Measurements from ENCODE around the gene SHOC2.
"Not testable (repeated sequence)": the region's sequence is repeated elsewhere in the genome, so short reads cannot be mapped to it uniquely, and the experiment has no call there.

Gene SHOC2

DNA sequence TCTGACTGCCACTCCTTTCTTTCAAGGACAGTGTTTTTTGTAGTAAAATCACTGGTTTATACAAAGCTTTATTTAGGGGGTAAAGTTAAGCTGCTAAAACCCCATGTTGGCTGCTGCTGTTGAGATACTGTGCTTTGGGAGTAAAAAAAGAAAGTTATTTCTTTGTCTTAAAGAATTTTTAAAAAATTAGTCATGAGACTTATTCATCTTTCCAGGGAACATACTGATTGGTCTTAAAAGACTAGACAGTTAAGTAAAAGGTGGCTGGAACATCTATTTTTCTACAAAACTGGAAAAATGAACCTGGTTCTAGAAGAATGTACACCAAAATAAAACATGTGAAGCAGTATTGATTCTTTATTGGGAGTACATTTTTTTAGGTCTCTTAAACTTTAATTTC, 21.0 kb upstream of the SHOC2 start:
- in situ Hi-C loops (cut with HindIII; ENCODE audit: low pct_ligation_motif_present, low pct_unique_long_range_greater_than_20kb, low sequenced_read_pairs), result no loop called here
- DNase-seq, result no peak

DNA sequence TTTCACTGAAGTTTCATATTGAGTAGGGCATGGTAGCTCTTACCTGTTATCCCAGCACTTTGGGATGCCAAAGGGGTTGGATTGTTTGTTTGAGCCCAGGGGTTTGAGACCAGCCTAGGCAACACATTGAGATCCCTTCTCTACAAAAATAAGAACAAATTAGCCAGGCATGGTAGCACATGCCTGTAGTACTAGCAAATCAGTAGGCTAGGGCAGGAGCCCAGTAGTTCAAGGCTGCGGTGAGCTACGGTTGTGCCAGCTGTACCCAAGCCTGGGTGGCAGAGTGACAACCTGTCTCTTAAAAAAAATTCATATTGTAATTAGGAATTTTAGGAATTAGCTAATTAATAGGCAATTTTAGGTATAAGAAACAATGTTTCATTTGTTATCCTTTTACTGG, 18.4 kb upstream of the SHOC2 start:
- no peak for DNase-seq
- in situ Hi-C loops (cut with HindIII; ENCODE audit: low pct_ligation_motif_present, low pct_unique_long_range_greater_than_20kb, low sequenced_read_pairs), result no loop called here

DNA sequence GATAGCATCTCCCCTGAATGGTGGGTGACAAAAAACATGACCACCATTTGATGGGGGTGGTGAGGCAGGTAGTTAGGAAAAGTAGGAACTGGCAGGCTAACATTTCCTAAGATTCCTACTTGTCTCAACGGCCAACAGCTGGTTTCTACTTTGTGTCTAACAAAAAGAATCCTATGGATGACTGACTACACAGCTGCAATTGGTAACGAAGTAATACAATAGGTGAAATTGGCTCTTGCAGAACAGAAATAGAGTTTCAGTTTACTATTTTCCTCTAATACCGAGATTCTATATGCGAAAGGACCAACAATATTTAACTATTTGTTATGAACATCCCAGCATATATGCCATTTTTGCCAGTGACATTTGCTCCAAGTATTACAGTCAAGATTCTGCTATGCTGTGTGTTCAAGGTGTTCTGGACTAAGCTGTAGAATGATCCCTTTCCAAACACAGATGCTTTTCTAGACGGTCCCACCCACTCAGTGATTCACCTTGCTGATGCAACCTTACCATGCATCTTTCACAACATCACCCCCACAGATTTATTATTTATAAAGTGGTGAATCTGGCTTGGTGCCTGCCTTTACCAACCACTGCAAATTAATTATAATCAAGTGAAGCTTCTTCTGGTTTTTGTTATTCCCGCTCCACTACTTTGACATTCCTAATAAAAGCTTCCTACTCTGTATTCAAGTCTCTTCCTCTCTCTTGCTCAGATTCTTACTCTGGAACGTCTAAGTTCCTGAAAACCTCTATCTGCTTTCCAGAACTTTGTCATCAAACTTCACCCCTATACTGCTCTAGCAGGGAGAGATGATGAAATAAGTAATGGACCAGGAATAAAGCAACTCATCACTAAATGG, 17.2 kb upstream of the SHOC2 start:
- in situ Hi-C loops (cut with HindIII; ENCODE audit: low pct_ligation_motif_present, low pct_unique_long_range_greater_than_20kb, low sequenced_read_pairs), result no loop called here

DNA sequence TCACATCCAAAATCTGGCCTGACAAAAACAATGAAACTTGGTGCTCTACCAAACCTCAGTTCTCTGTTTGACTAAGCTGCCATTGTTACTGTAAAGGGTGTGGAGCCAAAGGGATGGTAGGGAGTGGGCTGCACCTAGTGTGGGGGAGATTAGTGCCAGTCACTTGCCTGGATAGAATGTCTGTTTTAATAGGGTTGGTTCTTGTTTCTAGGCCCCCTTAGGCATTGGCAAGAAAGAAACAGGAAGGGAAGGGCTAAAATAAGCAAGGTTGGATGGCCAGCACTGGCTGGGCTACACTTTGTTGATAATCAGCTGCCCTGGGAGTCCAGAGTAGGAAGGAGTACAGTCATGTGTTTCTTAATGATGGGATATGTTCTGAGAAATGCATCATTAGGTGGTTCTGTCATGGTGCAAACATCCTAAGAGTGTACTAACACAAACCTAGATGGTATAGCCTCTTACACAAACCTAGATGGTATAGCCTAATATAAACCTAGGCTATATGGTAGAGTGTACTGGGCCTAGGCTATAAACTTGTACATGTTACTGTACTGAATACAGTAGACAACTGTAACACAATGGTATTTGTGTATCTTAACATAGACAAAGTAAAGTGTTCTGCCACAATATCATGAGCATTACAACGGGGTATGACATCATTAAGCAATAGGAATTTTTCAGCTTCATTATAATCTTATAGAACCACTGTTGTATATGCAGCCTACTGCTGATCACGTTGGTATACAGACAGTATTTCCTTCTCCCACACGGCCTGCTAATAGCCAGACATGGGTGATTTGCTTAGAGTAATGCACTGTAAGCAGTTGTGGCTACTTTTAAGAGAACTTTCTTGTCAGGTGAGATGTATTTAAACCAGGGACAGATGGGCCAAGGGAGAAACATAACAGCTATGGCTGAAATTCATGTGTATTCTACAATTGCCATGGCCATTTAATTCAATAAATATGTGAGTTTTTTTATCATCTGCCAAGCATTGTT, 15.8 kb upstream of the SHOC2 start:
- in situ Hi-C loops (cut with HindIII; ENCODE audit: low pct_ligation_motif_present, low pct_unique_long_range_greater_than_20kb, low sequenced_read_pairs), result no loop called here
- no peak for DNase-seq

More for the DNA sequence above, 17.2 kb upstream of the SHOC2 start:
- peak; percentile 19 for DNase-seq

DNA sequence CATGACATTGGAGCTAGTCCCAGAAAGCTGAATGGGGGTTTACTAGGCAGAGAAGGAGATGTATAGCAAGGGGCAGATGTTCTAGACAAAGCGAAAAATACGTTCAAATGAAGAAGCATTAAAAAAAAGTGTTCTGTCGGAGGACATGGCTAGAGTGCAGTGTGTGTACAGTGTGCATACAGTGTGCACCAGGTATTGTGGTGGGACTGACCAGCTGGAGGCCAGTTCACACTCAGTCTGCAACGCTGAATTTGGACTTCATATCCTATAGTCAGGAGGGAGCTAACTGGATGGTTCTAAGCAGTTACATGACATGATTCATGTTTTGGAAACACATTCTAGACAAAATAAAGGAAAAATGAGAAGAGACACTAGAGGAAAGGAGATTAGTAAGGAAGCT, 9.3 kb upstream of the SHOC2 start:
- no peak for DNase-seq
- in situ Hi-C loops (cut with HindIII; ENCODE audit: low pct_ligation_motif_present, low pct_unique_long_range_greater_than_20kb, low sequenced_read_pairs), result no loop called here

DNA sequence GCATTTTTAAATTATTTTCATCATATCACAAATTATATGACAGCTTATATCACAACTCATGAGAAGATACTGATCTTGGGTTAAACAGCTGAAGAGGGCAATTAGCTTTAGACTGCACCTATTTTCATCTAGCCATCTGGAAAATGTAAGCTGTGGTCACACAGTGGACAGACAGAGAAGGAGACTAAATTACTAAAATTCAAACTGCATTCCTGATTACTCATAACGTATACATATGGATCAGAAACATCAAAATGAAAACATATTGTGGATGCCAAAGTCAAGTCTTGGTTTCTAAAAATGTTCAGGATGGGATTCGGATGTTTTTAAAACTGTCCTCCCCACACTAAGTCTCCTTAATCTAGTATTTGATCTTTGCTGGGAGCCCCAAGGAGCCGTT, 7.0 kb upstream of the SHOC2 start:
- no peak for DNase-seq
- in situ Hi-C loops (cut with HindIII; ENCODE audit: low pct_ligation_motif_present, low pct_unique_long_range_greater_than_20kb, low sequenced_read_pairs), result no loop called here

DNA sequence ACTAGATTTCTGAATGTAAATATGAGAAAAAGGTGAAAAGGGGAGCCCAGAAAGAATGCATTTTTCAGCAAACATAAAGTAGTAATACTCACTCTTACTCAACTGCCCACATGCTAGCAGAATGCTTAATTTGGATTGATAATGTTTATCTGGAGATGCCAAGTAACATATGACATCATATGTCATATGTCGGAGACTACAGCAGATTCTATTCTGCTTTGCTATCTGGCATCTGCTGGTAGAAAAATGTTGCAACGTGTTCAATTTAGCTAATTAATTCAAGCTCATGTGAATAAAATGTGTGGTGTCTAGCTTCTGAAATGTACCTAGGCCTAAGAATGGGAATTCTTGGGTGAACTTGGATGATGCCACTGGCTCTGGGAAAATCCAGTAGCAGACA, 5.0 kb upstream of the SHOC2 start:
- in situ Hi-C loops (cut with HindIII; ENCODE audit: low pct_ligation_motif_present, low pct_unique_long_range_greater_than_20kb, low sequenced_read_pairs), result no loop called here
- DNase-seq, result no peak

DNA sequence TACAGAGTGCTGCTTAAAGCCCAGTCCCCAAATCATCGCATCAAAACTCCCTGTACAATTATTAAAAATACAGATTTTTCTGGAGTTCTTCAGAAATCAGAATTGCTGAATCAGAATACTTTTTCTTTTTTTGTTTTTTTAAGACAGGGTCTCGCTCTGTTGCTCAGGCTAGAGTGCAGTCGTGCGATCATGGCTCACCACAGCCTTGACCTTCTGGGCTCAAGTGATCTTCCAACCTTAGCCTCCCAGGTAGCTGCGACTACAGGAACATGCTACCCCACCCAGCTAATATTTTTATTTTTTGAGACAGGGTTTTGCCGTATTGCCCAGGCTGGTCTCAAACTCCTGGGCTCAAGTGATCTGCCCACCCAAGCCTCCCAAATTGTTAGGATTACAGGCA, 4.4 kb upstream of the SHOC2 start:
- DNase-seq, result peak; percentile 70
- in situ Hi-C loops (cut with HindIII; ENCODE audit: low pct_ligation_motif_present, low pct_unique_long_range_greater_than_20kb, low sequenced_read_pairs), result no loop called here

DNA sequence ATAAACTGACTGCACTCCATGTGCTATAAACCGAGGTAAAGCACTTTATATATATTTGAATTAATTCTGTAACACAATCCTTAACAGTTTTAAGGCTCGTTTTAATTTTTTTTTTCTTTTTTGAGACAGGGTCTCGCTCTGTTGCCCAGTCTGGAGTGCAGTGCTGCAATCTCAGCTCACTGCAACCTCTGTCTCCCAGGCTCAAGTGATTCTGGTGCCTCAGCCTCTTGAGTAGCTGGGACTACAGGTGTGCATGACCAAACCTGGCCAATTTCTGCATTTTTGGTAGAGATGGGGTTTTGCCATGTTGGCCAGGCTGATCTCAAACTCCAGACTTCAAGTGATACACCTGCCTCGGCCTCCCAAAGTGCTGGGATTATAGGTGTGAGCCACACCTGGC, 3.8 kb upstream of the SHOC2 start:
- in situ Hi-C loops (cut with HindIII; ENCODE audit: low pct_ligation_motif_present, low pct_unique_long_range_greater_than_20kb, low sequenced_read_pairs), result not testable (repeated sequence)

DNA sequence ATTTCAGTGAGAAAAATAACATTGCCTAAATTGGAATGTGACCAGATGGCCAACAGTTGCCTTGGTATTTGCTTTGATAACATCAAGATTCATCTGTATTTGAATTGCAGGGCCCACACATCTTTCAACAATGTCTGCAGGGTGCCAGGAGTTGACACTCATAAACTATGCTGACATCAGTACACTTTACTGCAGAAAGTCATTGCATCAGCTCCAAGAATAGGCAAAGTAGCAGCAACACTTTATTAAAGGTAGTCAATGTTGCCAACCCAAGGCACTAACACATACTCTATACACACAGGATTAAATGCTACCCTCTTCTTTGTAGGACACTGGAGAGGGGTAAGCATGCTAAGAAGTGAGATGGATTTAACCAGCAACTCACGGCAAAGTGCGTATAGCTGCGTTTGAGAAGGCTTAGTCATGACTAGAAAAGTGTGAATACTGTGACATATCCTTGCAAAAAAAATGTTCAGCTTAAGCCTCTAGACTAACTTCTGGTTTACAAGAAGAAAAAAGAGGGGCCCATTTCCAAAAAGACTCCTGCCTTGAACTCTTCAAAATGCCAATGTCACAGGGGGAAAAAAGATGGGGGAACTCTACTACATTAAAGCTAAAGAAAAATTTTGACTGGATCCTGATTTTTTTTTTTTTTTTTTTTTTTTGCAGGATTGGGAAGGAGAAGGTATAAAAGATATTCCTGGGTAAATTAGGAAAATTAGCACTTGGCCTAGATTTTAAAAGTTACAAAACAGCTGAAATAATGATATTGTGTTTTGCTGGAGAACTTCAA, 2.7 kb upstream of the SHOC2 start:
- DNase-seq, result peak; percentile 80
- in situ Hi-C loops (cut with HindIII; ENCODE audit: low pct_ligation_motif_present, low pct_unique_long_range_greater_than_20kb, low sequenced_read_pairs), result no loop called here

More for the DNA sequence above, 3.8 kb upstream of the SHOC2 start:
- not testable (repeated sequence) for DNase-seq

DNA sequence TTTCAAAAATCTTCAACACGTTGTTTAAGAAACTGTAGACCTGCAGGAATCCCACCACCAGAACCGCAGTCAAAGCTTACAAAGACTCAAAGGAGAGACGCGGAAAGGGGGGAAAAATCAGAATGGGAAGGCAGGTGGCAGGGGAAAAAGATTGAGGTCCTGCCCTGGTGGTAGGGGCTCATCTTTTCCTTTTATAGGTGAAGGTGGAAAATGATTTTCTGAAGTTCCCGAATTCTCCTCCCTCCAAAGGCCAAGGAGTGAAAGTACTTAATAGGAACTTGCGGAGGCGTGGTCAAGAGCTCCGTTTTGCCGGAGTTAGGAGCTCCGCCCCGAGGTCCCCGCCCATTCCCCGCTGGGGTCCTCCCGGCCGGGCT, 1.1 kb upstream of the SHOC2 start:
- in situ Hi-C loops (cut with HindIII; ENCODE audit: low pct_ligation_motif_present, low pct_unique_long_range_greater_than_20kb, low sequenced_read_pairs), result no loop called here
- peak; percentile 98 for DNase-seq

DNA sequence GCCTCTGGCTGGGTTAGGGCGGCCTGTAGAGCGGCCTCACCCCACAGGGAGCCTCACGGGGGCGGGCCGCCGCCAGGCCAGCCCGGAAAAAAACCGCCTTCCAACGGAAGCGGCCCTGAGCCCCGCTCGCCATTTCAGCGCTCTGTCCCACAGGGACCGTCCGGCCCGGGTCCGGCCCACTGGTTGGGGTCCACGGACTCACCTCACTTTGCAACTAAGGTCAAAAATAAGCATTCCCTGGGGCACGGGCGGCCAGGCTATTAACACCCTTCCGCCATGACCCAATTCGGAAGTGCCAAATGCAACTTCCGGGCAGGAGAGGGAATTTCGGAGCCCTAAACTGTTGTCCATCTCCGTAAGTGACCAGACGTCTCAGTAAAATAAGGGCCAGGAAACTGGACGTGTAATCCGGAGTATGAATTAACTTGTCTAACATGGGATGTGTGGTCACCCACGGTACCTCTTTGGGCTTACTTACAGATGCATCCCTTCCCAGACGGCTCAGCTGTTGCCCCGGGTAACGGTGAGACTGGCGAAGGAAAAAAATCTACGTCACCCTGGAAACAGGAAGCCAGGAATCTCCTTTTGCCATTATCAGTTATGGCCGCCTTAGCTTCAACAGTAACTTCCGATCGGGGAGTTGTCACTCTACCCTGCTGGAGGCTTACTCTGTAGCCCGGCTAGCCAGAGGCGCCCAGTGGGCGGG, 608 bp upstream of the SHOC2 start, which contains the start of gene BBIP1:
Gene BBIP1, minus strand, starts transcription at position 538 of the 706 bp plus-strand sequence. CDS start 1,023 bp downstream, outside the sequence.
- peak; percentile 100 for DNase-seq
- in situ Hi-C loops (cut with HindIII; ENCODE audit: low pct_ligation_motif_present, low pct_unique_long_range_greater_than_20kb, low sequenced_read_pairs), result no loop called here

DNA sequence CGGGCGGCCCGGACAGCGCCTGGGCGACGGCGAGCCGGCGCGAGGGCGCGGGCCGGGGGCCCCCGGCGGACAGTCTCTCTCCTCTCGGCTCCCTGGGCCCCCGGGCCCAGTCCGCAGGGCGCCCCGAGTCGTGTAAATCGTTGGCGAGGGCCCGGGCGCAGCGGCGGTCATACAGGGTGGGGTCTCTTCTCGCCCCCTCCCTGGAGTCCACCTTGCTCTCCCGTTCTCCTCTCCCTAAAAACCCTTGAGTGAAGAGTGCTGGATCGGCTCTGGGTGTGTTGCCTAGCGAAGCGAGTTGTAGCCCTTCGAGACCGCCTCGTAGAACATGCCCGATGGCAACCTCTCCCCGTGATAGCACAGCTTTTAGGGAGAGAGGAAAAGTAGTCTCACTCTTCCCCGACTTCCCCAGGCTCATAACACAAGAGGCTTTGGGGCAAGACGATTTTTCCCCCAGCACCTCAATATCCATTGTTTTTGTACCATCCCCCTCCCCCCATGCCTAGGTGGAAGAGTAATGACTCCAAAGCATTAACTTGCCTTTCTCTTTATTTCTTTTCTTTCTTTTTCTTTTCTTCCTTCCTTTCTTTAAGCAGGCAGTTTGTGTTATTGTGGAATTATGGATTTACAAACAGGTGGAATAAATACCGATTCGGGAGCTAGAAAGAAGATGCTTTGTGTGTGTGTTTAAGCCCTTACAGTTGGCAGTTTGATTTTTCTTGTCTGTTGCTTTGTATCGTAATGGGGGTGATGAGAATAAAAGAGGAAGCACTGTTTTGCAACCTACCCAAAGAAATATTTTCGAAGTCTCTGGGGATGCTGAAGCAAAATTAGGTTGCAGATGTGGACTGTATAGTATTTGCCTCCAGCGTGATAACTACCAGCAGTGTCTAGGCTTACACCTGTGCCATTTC, 822 bp downstream of the SHOC2 start:
- DNase-seq, result peak; percentile 57
- in situ Hi-C loops (cut with HindIII; ENCODE audit: low pct_ligation_motif_present, low pct_unique_long_range_greater_than_20kb, low sequenced_read_pairs), result no loop called here

DNA sequence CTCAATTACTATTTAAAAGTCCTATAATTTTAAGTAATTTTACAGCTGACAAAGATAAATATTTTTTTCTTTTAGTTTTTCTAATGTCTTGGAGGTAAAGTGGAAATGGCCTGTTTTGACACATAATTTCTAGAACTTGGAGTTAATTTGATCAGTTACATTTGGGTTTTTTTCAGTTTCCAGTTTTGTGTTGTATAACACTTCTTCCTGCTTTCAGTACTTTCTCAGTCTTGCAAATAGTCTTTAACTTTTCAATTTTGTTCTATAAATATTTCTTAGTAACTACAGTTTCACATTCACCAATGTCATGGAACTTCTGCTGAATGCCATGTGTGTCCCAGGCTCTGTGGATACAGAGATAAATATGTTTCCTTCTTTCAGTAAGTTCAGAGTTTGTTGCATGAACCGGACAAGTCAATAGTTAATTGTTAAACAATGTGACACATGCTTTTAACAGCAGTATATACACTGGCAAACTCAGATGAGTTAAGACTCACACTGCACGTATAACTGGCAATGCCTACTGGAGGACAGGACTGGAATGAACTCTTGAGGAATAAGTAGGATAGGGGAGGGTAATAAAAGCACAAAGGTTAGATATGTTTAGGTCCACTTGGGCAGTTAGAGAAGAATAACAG, 4.6 kb downstream of the SHOC2 start:
- in situ Hi-C loops (cut with HindIII; ENCODE audit: low pct_ligation_motif_present, low pct_unique_long_range_greater_than_20kb, low sequenced_read_pairs), result no loop called here
- peak; percentile 83 for DNase-seq

DNA sequence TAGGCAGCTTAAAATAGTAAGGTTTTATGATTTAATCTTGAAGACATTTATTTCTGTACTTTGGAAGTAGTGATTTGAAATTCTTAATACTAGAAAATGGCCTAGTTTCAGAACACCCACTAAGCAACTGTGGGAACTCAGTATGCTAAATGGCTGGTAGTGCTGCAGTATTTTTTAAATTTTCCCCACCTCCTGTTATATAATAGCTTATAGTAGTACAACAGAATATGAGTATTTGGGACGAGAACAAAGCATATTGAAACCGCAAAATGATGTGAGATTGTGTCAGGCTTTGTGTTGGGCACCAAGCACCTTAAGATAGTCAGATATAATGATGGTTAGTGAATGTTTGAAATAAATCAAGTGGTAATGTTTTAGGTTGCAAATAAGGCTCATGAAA, 8.1 kb downstream of the SHOC2 start:
- in situ Hi-C loops (cut with HindIII; ENCODE audit: low pct_ligation_motif_present, low pct_unique_long_range_greater_than_20kb, low sequenced_read_pairs), result no loop called here
- no peak for DNase-seq

DNA sequence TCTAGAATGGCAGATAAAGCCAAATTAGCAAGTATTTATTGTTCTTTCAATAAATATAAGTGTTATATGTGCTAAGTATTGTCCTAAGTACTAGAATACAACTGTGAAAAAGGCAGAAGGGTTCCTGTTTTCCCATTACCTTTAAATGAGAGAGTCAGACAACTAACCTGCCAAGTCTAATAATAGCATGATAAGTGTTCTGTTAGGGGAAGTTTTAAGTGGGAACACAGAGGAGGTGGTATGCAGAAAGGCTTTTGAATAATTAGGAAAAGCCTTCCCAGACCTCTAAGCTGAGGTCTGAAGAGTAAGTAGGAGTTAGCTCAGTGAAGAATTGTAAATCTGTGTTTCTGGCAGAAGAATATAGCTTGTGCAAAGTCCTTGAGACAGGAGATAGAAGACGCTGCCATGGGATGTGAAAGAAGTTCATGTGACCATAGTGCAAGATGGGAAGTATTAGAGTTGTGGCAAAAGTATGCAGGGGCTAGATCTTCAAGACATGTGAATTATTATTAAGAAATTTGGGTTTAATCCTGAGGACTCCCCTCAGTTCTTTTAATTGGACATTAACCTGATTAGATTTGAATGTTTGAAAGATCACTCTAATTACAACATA, 12.5 kb downstream of the SHOC2 start:
- DNase-seq, result no peak
- in situ Hi-C loops (cut with HindIII; ENCODE audit: low pct_ligation_motif_present, low pct_unique_long_range_greater_than_20kb, low sequenced_read_pairs), result no loop called here

Data from ACHN (cell line).